ENCODE results near the gene KCNQ1. TPM values are rescaled to one million over a fixed set of nuclear protein-coding genes. Genes with fewer than 3 reads are reported as not detected.

Gene KCNQ1
- polyA plus RNA-seq, 1 donor (not counting 4 experiments of a cell fraction or from before 2014, with no cell fraction given): not detected

DNA sequence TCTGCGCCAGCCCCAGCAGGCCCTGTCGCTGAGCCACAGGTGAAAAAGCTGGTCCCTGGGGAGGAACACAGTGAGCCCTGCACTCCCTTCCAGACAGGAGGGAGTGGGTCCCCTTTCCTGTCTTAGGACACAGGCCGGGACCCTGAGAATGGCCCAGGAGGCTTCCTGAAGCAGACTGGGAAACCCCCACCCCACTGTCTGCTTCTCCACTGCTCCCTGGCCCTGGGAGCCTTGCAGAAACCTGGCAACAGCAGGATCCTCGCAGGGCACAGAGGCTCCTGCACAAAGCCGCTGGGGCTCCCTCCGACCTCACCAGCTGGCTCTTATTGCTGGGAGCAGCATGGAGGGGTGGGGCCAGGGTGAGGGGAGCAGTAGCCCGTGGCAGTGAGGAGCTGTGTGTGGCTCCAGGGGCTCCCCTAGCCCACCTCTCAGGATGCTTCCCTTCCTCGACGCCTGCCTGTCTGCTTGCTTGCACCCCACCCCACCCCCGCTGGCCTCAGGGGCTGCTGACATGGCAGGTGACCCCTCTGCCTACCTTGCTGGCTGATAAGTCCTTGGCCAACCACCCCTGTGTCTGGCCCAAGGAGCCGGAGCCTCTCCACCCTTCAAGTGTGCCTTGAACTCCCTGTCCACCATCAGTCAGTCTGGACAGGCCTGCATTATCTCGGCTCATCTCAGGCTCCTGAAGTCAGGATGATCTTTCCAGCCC, 327.1 kb downstream of the KCNQ1 start:
- TF ChIP-seq, protein P1, sequence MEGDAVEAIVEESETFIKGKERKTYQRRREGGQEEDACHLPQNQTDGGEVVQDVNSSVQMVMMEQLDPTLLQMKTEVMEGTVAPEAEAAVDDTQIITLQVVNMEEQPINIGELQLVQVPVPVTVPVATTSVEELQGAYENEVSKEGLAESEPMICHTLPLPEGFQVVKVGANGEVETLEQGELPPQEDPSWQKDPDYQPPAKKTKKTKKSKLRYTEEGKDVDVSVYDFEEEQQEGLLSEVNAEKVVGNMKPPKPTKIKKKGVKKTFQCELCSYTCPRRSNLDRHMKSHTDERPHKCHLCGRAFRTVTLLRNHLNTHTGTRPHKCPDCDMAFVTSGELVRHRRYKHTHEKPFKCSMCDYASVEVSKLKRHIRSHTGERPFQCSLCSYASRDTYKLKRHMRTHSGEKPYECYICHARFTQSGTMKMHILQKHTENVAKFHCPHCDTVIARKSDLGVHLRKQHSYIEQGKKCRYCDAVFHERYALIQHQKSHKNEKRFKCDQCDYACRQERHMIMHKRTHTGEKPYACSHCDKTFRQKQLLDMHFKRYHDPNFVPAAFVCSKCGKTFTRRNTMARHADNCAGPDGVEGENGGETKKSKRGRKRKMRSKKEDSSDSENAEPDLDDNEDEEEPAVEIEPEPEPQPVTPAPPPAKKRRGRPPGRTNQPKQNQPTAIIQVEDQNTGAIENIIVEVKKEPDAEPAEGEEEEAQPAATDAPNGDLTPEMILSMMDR (optimal IDR thresholded peaks at IDR 0.05 in 1 of 3, IDR thresholded peaks at IDR 0.05 in 1 of 3, conservative IDR thresholded peaks at IDR 0.05 in 1 of 3; ENCODE audit: extremely low read depth in 1 of 3, insufficient read depth in 2 of 3, low read length in 3 of 3): no peak
- no peak for TF ChIP-seq EZH2 (IDR thresholded peaks at IDR 0.05; ENCODE audit: low read length)
- H3K9ac ChIP-seq (ENCODE audit: control insufficient read depth, extremely low read depth, insufficient read depth, low read length): no peak overlapping the region
- dilution Hi-C loops (cut with MboI; ENCODE audit: extremely low pct_ligation_motif_present, low sequenced_read_pairs): no loop called here
- no peak for FAIRE-seq
- no peak overlapping the region for H3K4me3 ChIP-seq (ENCODE audit: control insufficient read depth in 2 of 3, extremely low read depth in 1 of 3, insufficient read depth in 2 of 3, low read depth in 1 of 3, low read length in 3 of 3)
- H3K4me1 ChIP-seq (ENCODE audit: control insufficient read depth, extremely low read depth, insufficient read depth, low read length): peaks cover 2% of the 10 kb centered on the region
- H3K36me3 ChIP-seq (ENCODE audit: control insufficient read depth in 2 of 2, extremely low read depth in 1 of 2, insufficient read depth in 2 of 2, low read length in 2 of 2): no peaks in the 10 kb centered on the region
- no peak overlapping the region for H3K27ac ChIP-seq (ENCODE audit: control insufficient read depth, insufficient read depth, low read length)
- peaks cover 43% of the 10 kb centered on the region for H3K27me3 ChIP-seq (ENCODE audit: control insufficient read depth, extremely low read depth, insufficient read depth, low read length)
- no peaks in the 10 kb centered on the region for H4K20me1 ChIP-seq (ENCODE audit: control insufficient read depth, extremely low read depth, insufficient read depth, low read length)
- no peak overlapping the region for H3K4me2 ChIP-seq (ENCODE audit: control insufficient read depth, extremely low read depth, insufficient read depth, low read depth, low read length)
- no peaks in the 10 kb centered on the region for H3K79me2 ChIP-seq (ENCODE audit: control insufficient read depth, insufficient read depth, low read length)
- H3K9me3 ChIP-seq (ENCODE audit: control insufficient read depth, low read depth, low read length): no peaks in the 10 kb centered on the region
- DNase-seq (ENCODE audit: low read depth, low spot score): no peak
- H2AFZ ChIP-seq (ENCODE audit: control insufficient read depth, low read length): no peak overlapping the region
- no peaks in the 10 kb centered on the region for H3K9me1 ChIP-seq (ENCODE audit: control insufficient read depth, extremely low read depth, insufficient read depth, low read length)

DNA sequence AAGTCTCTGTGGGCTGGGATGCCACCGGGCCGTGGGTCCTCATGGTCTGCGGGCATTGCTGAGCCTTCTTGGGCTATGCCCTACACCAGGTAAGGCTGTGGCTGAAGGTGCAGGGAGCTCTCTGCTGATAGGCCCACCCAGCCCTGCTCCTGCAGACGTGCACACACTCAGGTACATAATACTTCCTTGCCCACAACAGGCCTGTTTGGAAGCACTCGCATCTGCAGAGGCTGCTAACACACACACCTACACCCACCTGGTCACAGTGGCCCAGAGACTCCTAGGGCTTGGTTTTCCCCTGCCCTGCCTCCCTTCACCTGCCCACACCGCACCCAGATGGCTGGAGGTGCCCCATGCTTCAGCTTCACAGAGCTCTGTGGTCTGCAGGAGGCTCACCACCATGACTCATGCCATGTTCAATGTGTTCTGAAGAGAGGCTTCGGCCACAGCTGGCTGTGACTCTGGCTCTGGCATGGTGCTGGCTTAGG, 327.8 kb downstream of the KCNQ1 start:
- no peaks in the 10 kb centered on the region for H3K36me3 ChIP-seq (ENCODE audit: control insufficient read depth in 2 of 2, extremely low read depth in 1 of 2, insufficient read depth in 2 of 2, low read length in 2 of 2)
- H3K4me3 ChIP-seq (ENCODE audit: control insufficient read depth in 2 of 3, extremely low read depth in 1 of 3, insufficient read depth in 2 of 3, low read depth in 1 of 3, low read length in 3 of 3): no peak overlapping the region
- no peak overlapping the region for H2AFZ ChIP-seq (ENCODE audit: control insufficient read depth, low read length)
- H3K9ac ChIP-seq (ENCODE audit: control insufficient read depth, extremely low read depth, insufficient read depth, low read length): no peak overlapping the region
- H3K9me3 ChIP-seq (ENCODE audit: control insufficient read depth, low read depth, low read length): no peaks in the 10 kb centered on the region
- DNase-seq (ENCODE audit: low read depth, low spot score): no peak
- no peak overlapping the region for H3K27ac ChIP-seq (ENCODE audit: control insufficient read depth, insufficient read depth, low read length)
- no peak for TF ChIP-seq EZH2 (IDR thresholded peaks at IDR 0.05; ENCODE audit: low read length)
- TF ChIP-seq, protein P1 (optimal IDR thresholded peaks at IDR 0.05 in 1 of 3, IDR thresholded peaks at IDR 0.05 in 1 of 3, conservative IDR thresholded peaks at IDR 0.05 in 1 of 3; ENCODE audit: extremely low read depth in 1 of 3, insufficient read depth in 2 of 3, low read length in 3 of 3): no peak
- dilution Hi-C loops (cut with MboI; ENCODE audit: extremely low pct_ligation_motif_present, low sequenced_read_pairs): no loop called here
- no peaks in the 10 kb centered on the region for H4K20me1 ChIP-seq (ENCODE audit: control insufficient read depth, extremely low read depth, insufficient read depth, low read length)
- H3K4me1 ChIP-seq (ENCODE audit: control insufficient read depth, extremely low read depth, insufficient read depth, low read length): peaks cover 2% of the 10 kb centered on the region
- peaks cover 41% of the 10 kb centered on the region for H3K27me3 ChIP-seq (ENCODE audit: control insufficient read depth, extremely low read depth, insufficient read depth, low read length)
- no peak overlapping the region for H3K4me2 ChIP-seq (ENCODE audit: control insufficient read depth, extremely low read depth, insufficient read depth, low read depth, low read length)
- H3K79me2 ChIP-seq (ENCODE audit: control insufficient read depth, insufficient read depth, low read length): no peaks in the 10 kb centered on the region
- H3K9me1 ChIP-seq (ENCODE audit: control insufficient read depth, extremely low read depth, insufficient read depth, low read length): no peaks in the 10 kb centered on the region
- no peak for FAIRE-seq

All from keratinocyte (primary cell).